HCT116 (cell line): ENCODE measurements around the gene GID4.

Source experiments
- CEBPB ChIP-seq: IDR thresholded peaks from 2 replicates; pipeline ENCODE4 v1.6.1; 2012; ENCODE audit warnings: low read depth
- EZH2 ChIP-seq: fragments of 200-600 bp; sonication (generic); IDR thresholded peaks from 2 replicates; pipeline ENCODE4 v1.6.1; 2017; ENCODE audit warnings: antibody characterized with exemption, mixed run types
- JUND ChIP-seq: IDR thresholded peaks from 2 replicates; pipeline ENCODE4 v1.6.1; 2012
- POLR2A ChIP-seq: IDR thresholded peaks from 2 replicates; pipeline ENCODE4 v1.7.0; 2011; ENCODE audit warnings: borderline replicate concordance; ENCODE audit not compliant: insufficient read depth, insufficient read length; ENCODE audit errors: extremely low read depth
- POLR2AphosphoS5 ChIP-seq: IDR thresholded peaks from 2 replicates; pipeline ENCODE4 v1.6.1; 2011; ENCODE audit warnings: mild to moderate bottlenecking, low read depth, low read length, moderate library complexity
- RAD21 ChIP-seq: IDR thresholded peaks from 2 replicates; pipeline ENCODE4 v1.6.1; 2012; ENCODE audit warnings: low read depth, mild to moderate bottlenecking
- SP1 ChIP-seq: IDR thresholded peaks from 2 replicates; pipeline ENCODE4 v1.6.1; 2012; ENCODE audit warnings: low read depth
- YY1 ChIP-seq: IDR thresholded peaks from 2 replicates; pipeline ENCODE4 v1.6.1; 2011; ENCODE audit warnings: low read length, low read depth, moderate library complexity, mild to moderate bottlenecking; ENCODE audit not compliant: insufficient replicate concordance; ENCODE audit errors: extremely low read depth
- ZFX ChIP-seq: fragments of 450-650 bp; IDR thresholded peaks from 2 replicates; pipeline ENCODE4 v1.6.1; 2017
- ZNF274 ChIP-seq: fragments of 200-500 bp; sonication (Bioruptor generic); IDR thresholded peaks from 2 replicates; pipeline ENCODE4 v1.6.1; 2014; ENCODE audit warnings: mild to moderate bottlenecking, low read depth, low read length, inconsistent platforms
- TF ChIP-seq, protein P1 (sequence below), 3 experiments: fragments of 200-600 bp in 1 of 3; sonication (generic) in 1 of 3; IDR thresholded peaks in 2 of 3; conservative IDR thresholded peaks in 1 of 3; 2 replicates each; pipeline ENCODE4 v1.5.1; 2012 to 2017; ENCODE audit warnings: low read depth in 2 of 3, low read length in 2 of 3, antibody characterized with exemption in 1 of 3, borderline replicate concordance in 1 of 3, control low read depth in 1 of 3, mild to moderate bottlenecking in 1 of 3, mixed read lengths in 1 of 3, mixed run types in 1 of 3, moderate library complexity in 1 of 3; ENCODE audit not compliant: insufficient read depth in 1 of 3
- TF ChIP-seq, protein P2 (sequence below): IDR thresholded peaks from 2 replicates; pipeline ENCODE4 v1.6.1; 2012; ENCODE audit warnings: low read depth

DNA sequence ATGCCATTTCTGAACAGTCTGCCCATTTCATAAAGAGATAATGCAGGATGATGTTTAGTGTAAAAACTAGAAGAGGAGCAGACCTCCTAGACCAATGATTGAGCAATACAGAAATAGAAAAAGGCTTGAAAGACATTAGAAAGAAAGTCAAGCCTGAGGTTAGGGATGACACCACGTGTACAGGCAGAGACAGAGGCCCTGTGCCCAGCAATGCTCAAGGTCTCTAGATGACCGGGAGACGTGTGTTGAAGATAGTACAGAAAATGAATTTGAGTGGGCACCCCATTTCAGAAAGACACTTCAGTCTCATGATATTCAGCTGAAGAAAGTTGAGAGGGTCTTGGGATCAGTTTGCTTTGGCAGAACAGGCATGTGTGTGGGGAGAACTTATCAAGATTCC lies 5.4 kb downstream of the GID4 start:
- no peak for TF ChIP-seq POLR2A
- no peak for TF ChIP-seq ZNF274
- TF ChIP-seq, protein P1, sequence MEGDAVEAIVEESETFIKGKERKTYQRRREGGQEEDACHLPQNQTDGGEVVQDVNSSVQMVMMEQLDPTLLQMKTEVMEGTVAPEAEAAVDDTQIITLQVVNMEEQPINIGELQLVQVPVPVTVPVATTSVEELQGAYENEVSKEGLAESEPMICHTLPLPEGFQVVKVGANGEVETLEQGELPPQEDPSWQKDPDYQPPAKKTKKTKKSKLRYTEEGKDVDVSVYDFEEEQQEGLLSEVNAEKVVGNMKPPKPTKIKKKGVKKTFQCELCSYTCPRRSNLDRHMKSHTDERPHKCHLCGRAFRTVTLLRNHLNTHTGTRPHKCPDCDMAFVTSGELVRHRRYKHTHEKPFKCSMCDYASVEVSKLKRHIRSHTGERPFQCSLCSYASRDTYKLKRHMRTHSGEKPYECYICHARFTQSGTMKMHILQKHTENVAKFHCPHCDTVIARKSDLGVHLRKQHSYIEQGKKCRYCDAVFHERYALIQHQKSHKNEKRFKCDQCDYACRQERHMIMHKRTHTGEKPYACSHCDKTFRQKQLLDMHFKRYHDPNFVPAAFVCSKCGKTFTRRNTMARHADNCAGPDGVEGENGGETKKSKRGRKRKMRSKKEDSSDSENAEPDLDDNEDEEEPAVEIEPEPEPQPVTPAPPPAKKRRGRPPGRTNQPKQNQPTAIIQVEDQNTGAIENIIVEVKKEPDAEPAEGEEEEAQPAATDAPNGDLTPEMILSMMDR (IDR thresholded peaks at IDR 0.05 in 2 of 3, conservative IDR thresholded peaks at IDR 0.05 in 1 of 3; ENCODE audit: borderline replicate concordance in 1 of 3, insufficient read depth in 1 of 3, low read depth in 2 of 3, low read length in 2 of 3): no peak
- TF ChIP-seq JUND: no peak
- TF ChIP-seq ZFX: no peak
- no peak for TF ChIP-seq YY1
- TF ChIP-seq RAD21: no peak
- no peak for TF ChIP-seq SP1
- TF ChIP-seq CEBPB: no peak
- TF ChIP-seq, protein P2, sequence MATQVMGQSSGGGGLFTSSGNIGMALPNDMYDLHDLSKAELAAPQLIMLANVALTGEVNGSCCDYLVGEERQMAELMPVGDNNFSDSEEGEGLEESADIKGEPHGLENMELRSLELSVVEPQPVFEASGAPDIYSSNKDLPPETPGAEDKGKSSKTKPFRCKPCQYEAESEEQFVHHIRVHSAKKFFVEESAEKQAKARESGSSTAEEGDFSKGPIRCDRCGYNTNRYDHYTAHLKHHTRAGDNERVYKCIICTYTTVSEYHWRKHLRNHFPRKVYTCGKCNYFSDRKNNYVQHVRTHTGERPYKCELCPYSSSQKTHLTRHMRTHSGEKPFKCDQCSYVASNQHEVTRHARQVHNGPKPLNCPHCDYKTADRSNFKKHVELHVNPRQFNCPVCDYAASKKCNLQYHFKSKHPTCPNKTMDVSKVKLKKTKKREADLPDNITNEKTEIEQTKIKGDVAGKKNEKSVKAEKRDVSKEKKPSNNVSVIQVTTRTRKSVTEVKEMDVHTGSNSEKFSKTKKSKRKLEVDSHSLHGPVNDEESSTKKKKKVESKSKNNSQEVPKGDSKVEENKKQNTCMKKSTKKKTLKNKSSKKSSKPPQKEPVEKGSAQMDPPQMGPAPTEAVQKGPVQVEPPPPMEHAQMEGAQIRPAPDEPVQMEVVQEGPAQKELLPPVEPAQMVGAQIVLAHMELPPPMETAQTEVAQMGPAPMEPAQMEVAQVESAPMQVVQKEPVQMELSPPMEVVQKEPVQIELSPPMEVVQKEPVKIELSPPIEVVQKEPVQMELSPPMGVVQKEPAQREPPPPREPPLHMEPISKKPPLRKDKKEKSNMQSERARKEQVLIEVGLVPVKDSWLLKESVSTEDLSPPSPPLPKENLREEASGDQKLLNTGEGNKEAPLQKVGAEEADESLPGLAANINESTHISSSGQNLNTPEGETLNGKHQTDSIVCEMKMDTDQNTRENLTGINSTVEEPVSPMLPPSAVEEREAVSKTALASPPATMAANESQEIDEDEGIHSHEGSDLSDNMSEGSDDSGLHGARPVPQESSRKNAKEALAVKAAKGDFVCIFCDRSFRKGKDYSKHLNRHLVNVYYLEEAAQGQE: no peak
- TF ChIP-seq EZH2: no peak
- no peak for TF ChIP-seq POLR2AphosphoS5
